ENCODE results near the gene CNDP1. TPM values are rescaled to one million over a fixed set of nuclear protein-coding genes. Genes with fewer than 3 reads are reported as not detected.

Gene CNDP1
- total RNA-seq, 4 donors from 2014 or later: not detected

GRCh38 chr18:74534981-74535649, 815 bp downstream of the CNDP1 start:
- Histone ChIP-seq H3K27ac (no peak overlapping the region), H3K27me3 (peaks cover 0 to 6% (median 0%) of the 10 kb centered on the region in 4 donors), H3K36me3 (no peaks in the 10 kb centered on the region), H3K4me1 (no peaks in the 10 kb centered on the region), H3K9me3 (no peaks in the 10 kb centered on the region), H3K4me3 (no peak overlapping the region)
- 45 to 56% methylated on average over 8 of the region's 9 CpGs for WGBS, 2 donors
- no peak for DNase-seq
- no peak for TF ChIP-seq POLR2A (IDR thresholded peaks at IDR 0.05)
- TF ChIP-seq, protein P1, sequence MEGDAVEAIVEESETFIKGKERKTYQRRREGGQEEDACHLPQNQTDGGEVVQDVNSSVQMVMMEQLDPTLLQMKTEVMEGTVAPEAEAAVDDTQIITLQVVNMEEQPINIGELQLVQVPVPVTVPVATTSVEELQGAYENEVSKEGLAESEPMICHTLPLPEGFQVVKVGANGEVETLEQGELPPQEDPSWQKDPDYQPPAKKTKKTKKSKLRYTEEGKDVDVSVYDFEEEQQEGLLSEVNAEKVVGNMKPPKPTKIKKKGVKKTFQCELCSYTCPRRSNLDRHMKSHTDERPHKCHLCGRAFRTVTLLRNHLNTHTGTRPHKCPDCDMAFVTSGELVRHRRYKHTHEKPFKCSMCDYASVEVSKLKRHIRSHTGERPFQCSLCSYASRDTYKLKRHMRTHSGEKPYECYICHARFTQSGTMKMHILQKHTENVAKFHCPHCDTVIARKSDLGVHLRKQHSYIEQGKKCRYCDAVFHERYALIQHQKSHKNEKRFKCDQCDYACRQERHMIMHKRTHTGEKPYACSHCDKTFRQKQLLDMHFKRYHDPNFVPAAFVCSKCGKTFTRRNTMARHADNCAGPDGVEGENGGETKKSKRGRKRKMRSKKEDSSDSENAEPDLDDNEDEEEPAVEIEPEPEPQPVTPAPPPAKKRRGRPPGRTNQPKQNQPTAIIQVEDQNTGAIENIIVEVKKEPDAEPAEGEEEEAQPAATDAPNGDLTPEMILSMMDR (IDR thresholded peaks at IDR 0.05): no peak
- intact Hi-C loops (cut with DNase I): no loop called here

GRCh38 chr18:74539289-74539688, 5.0 kb downstream of the CNDP1 start:
- no peak for DNase-seq
- WGBS, 2 donors: 76 to 85% methylated on average over 7 to 11 of the region's 11 CpGs

GRCh38 chr18:74540652-74541421, 6.5 kb downstream of the CNDP1 start:
- Histone ChIP-seq H3K4me1 (no peaks in the 10 kb centered on the region), H3K9me3 (no peaks in the 10 kb centered on the region), H3K4me3 (no peak overlapping the region), H3K27me3 (peaks cover 0 to 10% (median 0%) of the 10 kb centered on the region in 4 donors), H3K27ac (no peak overlapping the region), H3K36me3 (no peaks in the 10 kb centered on the region)
- no peak for DNase-seq
- TF ChIP-seq, protein P1 (IDR thresholded peaks at IDR 0.05): no peak
- TF ChIP-seq POLR2A (IDR thresholded peaks at IDR 0.05): no peak
- intact Hi-C loops (cut with DNase I): no loop called here
- 61 to 76% methylated on average over 7 to 14 of the region's 20 CpGs for WGBS, 2 donors

More at GRCh38 chr18:74539289-74539688, 5.0 kb downstream of the CNDP1 start:
- Histone ChIP-seq H3K4me1 (no peaks in the 10 kb centered on the region), H3K36me3 (no peaks in the 10 kb centered on the region), H3K4me3 (no peak overlapping the region), H3K27me3 (peaks cover 0 to 10% (median 0%) of the 10 kb centered on the region in 4 donors), H3K9me3 (no peaks in the 10 kb centered on the region), H3K27ac (no peak overlapping the region)
- intact Hi-C loops (cut with DNase I): no loop called here
- TF ChIP-seq, protein P1 (IDR thresholded peaks at IDR 0.05): no peak
- no peak for TF ChIP-seq POLR2A (IDR thresholded peaks at IDR 0.05)

GRCh38 chr18:74541703-74542555, 7.6 kb downstream of the CNDP1 start:
- DNase-seq: no peak
- Histone ChIP-seq H3K36me3 (no peaks in the 10 kb centered on the region), H3K27ac (peak overlapping the region in 1 of 4 donors; percentile 14), H3K27me3 (peaks cover 0 to 10% (median 0%) of the 10 kb centered on the region in 4 donors), H3K9me3 (no peaks in the 10 kb centered on the region), H3K4me1 (peaks cover 0 to 6% (median 5%) of the 10 kb centered on the region in 3 donors), H3K4me3 (no peak overlapping the region)
- intact Hi-C loops (cut with DNase I): no loop called here
- TF ChIP-seq, protein P1 (IDR thresholded peaks at IDR 0.05): no peak
- no peak for TF ChIP-seq POLR2A (IDR thresholded peaks at IDR 0.05)
- 62 to 73% methylated on average over 7 to 10 of the region's 15 CpGs for WGBS, 2 donors
